Neural cell (in vitro differentiated cells): Measurements from ENCODE around the gene GINS1. TPM values are rescaled to one million over a fixed set of nuclear protein-coding genes. Genes with fewer than 3 reads are reported as not detected.

Source experiments
- H2AFZ ChIP-seq: fragments of 200-600, 300-800 bp; sonication (generic), shearing (Covaris generic); 2 replicates; pipeline ENCODE4 v1.6.0; 2014; ENCODE audit warnings: low read depth, mild to moderate bottlenecking, antibody characterized with exemption, low read length, moderate library complexity
- H3F3A ChIP-seq: fragments of 200-600 bp; shearing (Covaris generic); 2 replicates; pipeline ENCODE4 v1.6.1; 2016; ENCODE audit warnings: mild to moderate bottlenecking, moderate library complexity, mixed read lengths, antibody characterized with exemption, low read length; ENCODE audit not compliant: insufficient read depth, poor library complexity, severe bottlenecking
- H3K27ac ChIP-seq: fragments of 200-600, 300-800 bp; sonication (generic), shearing (Covaris generic); 2 replicates; pipeline ENCODE4 v1.5.1; 2014; ENCODE audit warnings: mild to moderate bottlenecking, low read length, moderate library complexity
- H3K27me3 ChIP-seq: fragments of 300-800, 200-600 bp; sonication (generic), shearing (Covaris generic); 2 replicates; pipeline ENCODE4 v1.6.0; 2014; ENCODE audit warnings: mild to moderate bottlenecking, low read depth, low read length, moderate library complexity; ENCODE audit not compliant: insufficient read depth
- H3K36me3 ChIP-seq: fragments of 300-800, 200-600 bp; sonication (generic), shearing (Covaris generic); 2 replicates; pipeline ENCODE4 v1.5.1; 2014; ENCODE audit warnings: mild to moderate bottlenecking, antibody characterized with exemption, low read length, moderate library complexity; ENCODE audit not compliant: insufficient read depth
- H3K4me2 ChIP-seq: fragments of 300-800, 200-600 bp; sonication (generic), shearing (Covaris generic); 2 replicates; pipeline ENCODE4 v1.6.0; 2014; ENCODE audit warnings: mild to moderate bottlenecking, low read length
- H3K4me3 ChIP-seq: fragments of 300-800, 200-600 bp; sonication (generic), shearing (Covaris generic); 2 replicates; pipeline ENCODE4 v1.5.1; 2014; ENCODE audit warnings: mild to moderate bottlenecking, low read length, moderate library complexity
- H3K79me2 ChIP-seq: fragments of 200-600 bp; shearing (Covaris generic); replicated peaks from 2 replicates; pipeline ENCODE4 v1.6.0; 2014; ENCODE audit warnings: mild to moderate bottlenecking, low read length, moderate library complexity; ENCODE audit not compliant: insufficient read depth
- H3K9ac ChIP-seq: fragments of 300-800, 200-600 bp; sonication (generic), shearing (Covaris generic); 2 replicates; pipeline ENCODE4 v1.6.1; 2016; ENCODE audit warnings: mild to moderate bottlenecking, low read length, mixed read lengths
- H3K9me2 ChIP-seq: fragments of 200-600 bp; shearing (Covaris generic); 2 replicates; pipeline ENCODE4 v1.6.1; 2016; ENCODE audit warnings: mild to moderate bottlenecking, low read length, mixed read lengths; ENCODE audit not compliant: insufficient read depth
- H3K9me3 ChIP-seq: fragments of 200-600, 300-800 bp; sonication (generic), shearing (Covaris generic); 2 replicates; pipeline ENCODE4 v1.6.1; 2016; ENCODE audit warnings: mild to moderate bottlenecking, mixed run types, low read length, moderate library complexity, mixed read lengths
- H4K20me1 ChIP-seq: fragments of 200-600 bp; shearing (Covaris generic); 2 replicates; pipeline ENCODE4 v1.6.1; 2016; ENCODE audit warnings: mild to moderate bottlenecking, mixed run types; ENCODE audit not compliant: insufficient read depth
- EP300 ChIP-seq: fragments of 450-650 bp; conservative IDR thresholded peaks from 2 replicates; pipeline ENCODE4 v1.6.1; 2014; ENCODE audit warnings: antibody characterized with exemption, mild to moderate bottlenecking, moderate library complexity; ENCODE audit not compliant: poor library complexity, severe bottlenecking
- EZH2 ChIP-seq: fragments of 200-600, 300-800 bp; shearing (Covaris generic), sonication (generic); IDR thresholded peaks from 2 replicates; pipeline ENCODE4 v1.6.1; 2014; ENCODE audit warnings: antibody characterized with exemption, low read length, borderline replicate concordance, mild to moderate bottlenecking; ENCODE audit not compliant: insufficient read depth, poor library complexity, severe bottlenecking
- MXI1 ChIP-seq: fragments of 450-650 bp; conservative IDR thresholded peaks from 2 replicates; pipeline ENCODE4 v1.6.1; 2014; ENCODE audit warnings: antibody characterized with exemption, mild to moderate bottlenecking; ENCODE audit not compliant: poor library complexity, severe bottlenecking
- POLR2AphosphoS5 ChIP-seq: IDR thresholded peaks from 2 replicates; pipeline ENCODE4 v1.6.1; 2012
- RAD21 ChIP-seq: fragments of 450-650 bp; conservative IDR thresholded peaks from 2 replicates; pipeline ENCODE4 v1.6.1; 2014; ENCODE audit warnings: antibody characterized with exemption, mild to moderate bottlenecking, moderate library complexity
- SMC3 ChIP-seq: fragments of 450-650 bp; conservative IDR thresholded peaks from 2 replicates; pipeline ENCODE4 v1.6.1; 2014; ENCODE audit warnings: antibody characterized with exemption, mild to moderate bottlenecking, moderate library complexity; ENCODE audit not compliant: poor library complexity
- TAF1 ChIP-seq: IDR thresholded peaks from 2 replicates; pipeline ENCODE4 v1.6.1; 2012; ENCODE audit warnings: low read depth
- polyA plus RNA-seq: library from polyadenylated mRNA; depleted of rRNA; stranded (reverse); fragments of >200 nt; gene quantifications from 2 replicates; pipeline ENCODE4 v1.2.3, GENCODE V29; 2014
- TF ChIP-seq, protein P1 (sequence below): IDR thresholded peaks from 2 replicates; pipeline ENCODE4 v1.6.1; 2012; ENCODE audit warnings: borderline replicate concordance
- TF ChIP-seq, protein P2 (sequence below): fragments of 450-650 bp; IDR thresholded peaks from 2 replicates; pipeline ENCODE4 v1.5.1; 2014; ENCODE audit warnings: antibody characterized with exemption, mild to moderate bottlenecking, moderate library complexity; ENCODE audit not compliant: poor library complexity, severe bottlenecking

The GINS1 gene
- polyA plus RNA-seq, 1 donor from 2014 or later: 4.5 TPM

DNA sequence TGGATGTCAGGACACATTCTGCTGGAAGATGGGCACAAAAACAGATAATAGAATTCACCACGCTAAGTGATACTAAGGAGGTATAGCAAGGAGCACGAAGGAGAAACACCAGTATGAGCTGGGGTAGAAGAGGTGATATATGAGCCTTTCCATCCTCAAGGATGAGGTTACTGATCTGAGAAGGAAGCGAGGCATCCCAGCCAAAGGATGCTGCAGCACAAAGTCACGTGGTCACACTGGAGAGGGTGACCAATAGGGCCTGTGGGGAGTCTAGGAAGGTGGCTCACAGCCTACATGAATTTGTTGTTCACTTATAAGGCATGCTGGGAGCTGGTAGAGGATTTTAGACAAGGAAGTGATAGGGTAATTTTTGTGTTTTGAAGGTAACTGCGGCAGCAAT is 1.4 kb downstream of the GINS1 start:
- H3K4me3 ChIP-seq: peak overlapping the region; percentile 83
- no peaks in the 10 kb centered on the region for H3K27me3 ChIP-seq
- H3K9ac ChIP-seq: no peak overlapping the region

DNA sequence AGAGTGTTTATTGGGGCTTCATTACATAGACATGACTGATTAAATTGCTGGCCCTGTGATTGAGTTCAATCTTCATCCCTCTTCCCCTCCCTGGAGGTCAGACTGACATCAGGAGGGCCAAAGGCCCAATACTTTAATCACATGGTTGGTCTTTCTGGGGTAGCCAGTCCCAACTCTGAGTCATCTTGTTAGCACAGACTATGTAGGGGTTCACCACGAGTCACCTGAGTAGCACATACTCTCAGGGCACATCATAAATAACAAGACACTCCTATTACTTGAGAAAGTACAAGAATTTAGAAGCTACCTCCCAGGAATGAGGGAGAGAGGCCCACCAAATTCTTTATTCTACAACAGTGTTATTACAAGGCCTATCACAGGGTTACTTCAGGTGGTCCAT is 11.3 kb downstream of the GINS1 start:
- Histone ChIP-seq H3F3A (no peaks in the 10 kb centered on the region), H3K36me3 (no peaks in the 10 kb centered on the region), H3K27ac (no peak overlapping the region), H3K9me2 (no peaks in the 10 kb centered on the region), H3K4me2 (no peak overlapping the region), H3K9me3 (no peaks in the 10 kb centered on the region), H2AFZ (no peak overlapping the region), H3K27me3 (no peaks in the 10 kb centered on the region), H3K79me2 (no peaks in the 10 kb centered on the region), H3K4me3 (no peak overlapping the region), H3K9ac (no peak overlapping the region), H4K20me1 (no peaks in the 10 kb centered on the region)
- no peak for TF ChIP-seq EZH2
- no peak for TF ChIP-seq MXI1
- TF ChIP-seq TAF1: no peak
- no peak for TF ChIP-seq POLR2AphosphoS5
- TF ChIP-seq, protein P1, sequence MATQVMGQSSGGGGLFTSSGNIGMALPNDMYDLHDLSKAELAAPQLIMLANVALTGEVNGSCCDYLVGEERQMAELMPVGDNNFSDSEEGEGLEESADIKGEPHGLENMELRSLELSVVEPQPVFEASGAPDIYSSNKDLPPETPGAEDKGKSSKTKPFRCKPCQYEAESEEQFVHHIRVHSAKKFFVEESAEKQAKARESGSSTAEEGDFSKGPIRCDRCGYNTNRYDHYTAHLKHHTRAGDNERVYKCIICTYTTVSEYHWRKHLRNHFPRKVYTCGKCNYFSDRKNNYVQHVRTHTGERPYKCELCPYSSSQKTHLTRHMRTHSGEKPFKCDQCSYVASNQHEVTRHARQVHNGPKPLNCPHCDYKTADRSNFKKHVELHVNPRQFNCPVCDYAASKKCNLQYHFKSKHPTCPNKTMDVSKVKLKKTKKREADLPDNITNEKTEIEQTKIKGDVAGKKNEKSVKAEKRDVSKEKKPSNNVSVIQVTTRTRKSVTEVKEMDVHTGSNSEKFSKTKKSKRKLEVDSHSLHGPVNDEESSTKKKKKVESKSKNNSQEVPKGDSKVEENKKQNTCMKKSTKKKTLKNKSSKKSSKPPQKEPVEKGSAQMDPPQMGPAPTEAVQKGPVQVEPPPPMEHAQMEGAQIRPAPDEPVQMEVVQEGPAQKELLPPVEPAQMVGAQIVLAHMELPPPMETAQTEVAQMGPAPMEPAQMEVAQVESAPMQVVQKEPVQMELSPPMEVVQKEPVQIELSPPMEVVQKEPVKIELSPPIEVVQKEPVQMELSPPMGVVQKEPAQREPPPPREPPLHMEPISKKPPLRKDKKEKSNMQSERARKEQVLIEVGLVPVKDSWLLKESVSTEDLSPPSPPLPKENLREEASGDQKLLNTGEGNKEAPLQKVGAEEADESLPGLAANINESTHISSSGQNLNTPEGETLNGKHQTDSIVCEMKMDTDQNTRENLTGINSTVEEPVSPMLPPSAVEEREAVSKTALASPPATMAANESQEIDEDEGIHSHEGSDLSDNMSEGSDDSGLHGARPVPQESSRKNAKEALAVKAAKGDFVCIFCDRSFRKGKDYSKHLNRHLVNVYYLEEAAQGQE: no peak
- TF ChIP-seq SMC3: no peak
- no peak for TF ChIP-seq EP300
- TF ChIP-seq RAD21: no peak
- TF ChIP-seq, protein P2, sequence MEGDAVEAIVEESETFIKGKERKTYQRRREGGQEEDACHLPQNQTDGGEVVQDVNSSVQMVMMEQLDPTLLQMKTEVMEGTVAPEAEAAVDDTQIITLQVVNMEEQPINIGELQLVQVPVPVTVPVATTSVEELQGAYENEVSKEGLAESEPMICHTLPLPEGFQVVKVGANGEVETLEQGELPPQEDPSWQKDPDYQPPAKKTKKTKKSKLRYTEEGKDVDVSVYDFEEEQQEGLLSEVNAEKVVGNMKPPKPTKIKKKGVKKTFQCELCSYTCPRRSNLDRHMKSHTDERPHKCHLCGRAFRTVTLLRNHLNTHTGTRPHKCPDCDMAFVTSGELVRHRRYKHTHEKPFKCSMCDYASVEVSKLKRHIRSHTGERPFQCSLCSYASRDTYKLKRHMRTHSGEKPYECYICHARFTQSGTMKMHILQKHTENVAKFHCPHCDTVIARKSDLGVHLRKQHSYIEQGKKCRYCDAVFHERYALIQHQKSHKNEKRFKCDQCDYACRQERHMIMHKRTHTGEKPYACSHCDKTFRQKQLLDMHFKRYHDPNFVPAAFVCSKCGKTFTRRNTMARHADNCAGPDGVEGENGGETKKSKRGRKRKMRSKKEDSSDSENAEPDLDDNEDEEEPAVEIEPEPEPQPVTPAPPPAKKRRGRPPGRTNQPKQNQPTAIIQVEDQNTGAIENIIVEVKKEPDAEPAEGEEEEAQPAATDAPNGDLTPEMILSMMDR: no peak

More for the DNA sequence above, 1.4 kb downstream of the GINS1 start:
- Histone ChIP-seq H3F3A (no peaks in the 10 kb centered on the region), H3K79me2 (peaks cover 10% of the 10 kb centered on the region), H3K9me3 (no peaks in the 10 kb centered on the region), H3K36me3 (no peaks in the 10 kb centered on the region), H3K9me2 (no peaks in the 10 kb centered on the region), H4K20me1 (no peaks in the 10 kb centered on the region), H2AFZ (no peak overlapping the region), H3K4me2 (no peak overlapping the region), H3K27ac (no peak overlapping the region)
- TF ChIP-seq, protein P1: no peak
- TF ChIP-seq RAD21: no peak
- TF ChIP-seq, protein P2: no peak
- no peak for TF ChIP-seq SMC3
- TF ChIP-seq POLR2AphosphoS5: no peak
- TF ChIP-seq EZH2: no peak
- no peak for TF ChIP-seq MXI1
